ENCODE results near the gene NAIF1. TPM values are rescaled to one million over a fixed set of nuclear protein-coding genes. Genes with fewer than 3 reads are reported as not detected.
"Not testable (repeated sequence)": the region's sequence is repeated elsewhere in the genome, so short reads cannot be mapped to it uniquely, and the experiment has no call there.

NAIF1 gene
- total RNA-seq, 4 donors from 2014 or later = 7.4 to 26.1 (median 11.8) TPM

GRCh38 chr9:128073253-128073886 is 6.2 kb upstream of the NAIF1 start:
- no peaks in the 10 kb centered on the region for H3K36me3 ChIP-seq
- no peak for DNase-seq
- no peaks in the 10 kb centered on the region for H3K27me3 ChIP-seq
- H3K27ac ChIP-seq = peak overlapping the region; percentile 73 to 79 (median 78)
- no peak for TF ChIP-seq POLR2A (IDR thresholded peaks at IDR 0.05)
- peaks cover 0 to 56% (median 31%) of the 10 kb centered on the region in 4 donors for H3K4me1 ChIP-seq
- H3K4me3 ChIP-seq = no peak overlapping the region
- H3K9me3 ChIP-seq = no peaks in the 10 kb centered on the region

- TF ChIP-seq CTCF (IDR thresholded peaks at IDR 0.05) = no peak
- TF ChIP-seq POLR2A (IDR thresholded peaks at IDR 0.05) = no peak
- H3K27ac ChIP-seq = peak overlapping the region; percentile 73 to 79 (median 78)
- no peaks in the 10 kb centered on the region for H3K9me3 ChIP-seq
- H3K36me3 ChIP-seq = no peaks in the 10 kb centered on the region
- no peaks in the 10 kb centered on the region for H3K27me3 ChIP-seq
- DNase-seq = peak in 2 of 3 donors; percentile 82 to 92
- peak overlapping the region in 2 of 4 donors; percentile 1 to 3 for H3K4me3 ChIP-seq
- H3K4me1 ChIP-seq = peaks cover 0 to 47% (median 29%) of the 10 kb centered on the region in 4 donors
Observed at GRCh38 chr9:128072144-128073021, 5.3 kb upstream of the NAIF1 start.

GRCh38 chr9:128071475-128071874 is 4.4 kb upstream of the NAIF1 start:
- not testable (repeated sequence) for DNase-seq, H3K9me3 ChIP-seq, H3K27me3 ChIP-seq, H3K36me3 ChIP-seq, H3K4me3 ChIP-seq
- Histone ChIP-seq H3K4me1 (peaks cover 2 to 45% (median 33%) of the 10 kb centered on the region in 4 donors), H3K27ac (peak overlapping the region; percentile 73 to 79 (median 78))

GRCh38 chr9:128070874-128071273 is 3.8 kb upstream of the NAIF1 start:
- H3K9me3 ChIP-seq = no peaks in the 10 kb centered on the region
- no peak for TF ChIP-seq POLR2A (IDR thresholded peaks at IDR 0.05)
- TF ChIP-seq CTCF (IDR thresholded peaks at IDR 0.05) = no peak
- no peak overlapping the region for H3K4me3 ChIP-seq
- peak overlapping the region; percentile 50 to 79 (median 76) for H3K27ac ChIP-seq
- no peaks in the 10 kb centered on the region for H3K36me3 ChIP-seq
- DNase-seq = no peak
- H3K27me3 ChIP-seq = no peaks in the 10 kb centered on the region
- peaks cover 6 to 51% (median 37%) of the 10 kb centered on the region in 4 donors for H3K4me1 ChIP-seq

- Histone ChIP-seq H3K4me1 (peaks cover 6 to 55% (median 29%) of the 10 kb centered on the region in 4 donors), H3K27ac (peak overlapping the region; percentile 85 to 99 (median 98))
Observed at GRCh38 chr9:128068386-128069205, 1.5 kb upstream of the NAIF1 start.

More at GRCh38 chr9:128068386-128069205, 1.5 kb upstream of the NAIF1 start:
- Histone ChIP-seq H3K4me3 (peak overlapping the region; percentile 68 to 97 (median 94)), H3K9me3 (no peaks in the 10 kb centered on the region), H3K36me3 (peaks cover 0 to 1% (median 0%) of the 10 kb centered on the region in 3 donors), H3K27me3 (no peaks in the 10 kb centered on the region)
- peak in 2 of 3 donors; percentile 69 to 73 for DNase-seq
- TF ChIP-seq POLR2A (IDR thresholded peaks at IDR 0.05) (no peak), CTCF (IDR thresholded peaks at IDR 0.05) (peak in 1 of 6 experiments; percentile 12)
